ENCODE data around the gene NR0B2.

DNA sequence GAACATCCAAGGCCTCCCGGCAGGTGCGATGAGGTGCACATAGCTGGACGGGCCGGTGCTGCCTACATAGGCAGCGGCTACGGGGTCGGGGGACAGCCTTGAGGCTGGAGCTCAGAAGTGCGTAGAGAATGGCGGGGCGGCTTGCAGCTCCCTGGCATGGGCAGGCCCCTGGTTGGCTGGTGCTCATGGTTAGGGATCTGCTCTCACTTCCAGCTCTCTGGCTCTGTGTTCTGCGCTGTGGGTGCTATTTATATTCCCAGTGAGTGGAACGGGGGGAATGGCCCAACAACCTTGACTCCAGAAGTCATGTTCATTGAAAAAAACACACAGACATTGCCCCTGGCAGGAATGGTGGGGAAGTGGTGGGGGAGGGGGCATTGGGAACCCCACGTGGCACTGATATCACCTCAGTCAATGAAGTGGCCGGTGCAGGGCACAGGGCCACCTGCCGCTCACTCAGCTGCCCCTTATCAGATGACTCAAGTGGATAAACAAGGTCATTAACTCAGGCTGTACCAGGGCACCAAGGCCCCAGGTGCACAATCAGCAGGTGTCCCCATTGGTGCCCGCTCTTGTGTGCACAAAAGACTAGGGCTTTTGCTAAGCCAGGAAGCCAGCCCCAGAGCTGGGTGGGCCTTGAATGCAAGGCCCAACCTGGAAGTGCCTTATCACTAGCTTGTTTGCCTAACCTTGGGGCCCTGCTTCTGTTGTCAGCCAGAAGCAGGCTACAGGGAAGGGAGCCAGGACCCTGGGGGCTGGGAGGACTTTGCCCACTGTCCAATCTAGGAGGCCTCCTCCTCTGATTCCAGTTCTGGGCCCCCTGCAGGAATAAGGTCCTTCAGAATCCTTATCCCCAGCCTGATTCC lies at the start of gene NR0B2:
- no peak for TF ChIP-seq EP300 (conservative IDR thresholded peaks at IDR 0.05; ENCODE audit: poor library complexity, severe bottlenecking)
- TF ChIP-seq, protein P1, sequence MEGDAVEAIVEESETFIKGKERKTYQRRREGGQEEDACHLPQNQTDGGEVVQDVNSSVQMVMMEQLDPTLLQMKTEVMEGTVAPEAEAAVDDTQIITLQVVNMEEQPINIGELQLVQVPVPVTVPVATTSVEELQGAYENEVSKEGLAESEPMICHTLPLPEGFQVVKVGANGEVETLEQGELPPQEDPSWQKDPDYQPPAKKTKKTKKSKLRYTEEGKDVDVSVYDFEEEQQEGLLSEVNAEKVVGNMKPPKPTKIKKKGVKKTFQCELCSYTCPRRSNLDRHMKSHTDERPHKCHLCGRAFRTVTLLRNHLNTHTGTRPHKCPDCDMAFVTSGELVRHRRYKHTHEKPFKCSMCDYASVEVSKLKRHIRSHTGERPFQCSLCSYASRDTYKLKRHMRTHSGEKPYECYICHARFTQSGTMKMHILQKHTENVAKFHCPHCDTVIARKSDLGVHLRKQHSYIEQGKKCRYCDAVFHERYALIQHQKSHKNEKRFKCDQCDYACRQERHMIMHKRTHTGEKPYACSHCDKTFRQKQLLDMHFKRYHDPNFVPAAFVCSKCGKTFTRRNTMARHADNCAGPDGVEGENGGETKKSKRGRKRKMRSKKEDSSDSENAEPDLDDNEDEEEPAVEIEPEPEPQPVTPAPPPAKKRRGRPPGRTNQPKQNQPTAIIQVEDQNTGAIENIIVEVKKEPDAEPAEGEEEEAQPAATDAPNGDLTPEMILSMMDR (IDR thresholded peaks at IDR 0.05; ENCODE audit: poor library complexity, severe bottlenecking): no peak
- TF ChIP-seq, protein P2, sequence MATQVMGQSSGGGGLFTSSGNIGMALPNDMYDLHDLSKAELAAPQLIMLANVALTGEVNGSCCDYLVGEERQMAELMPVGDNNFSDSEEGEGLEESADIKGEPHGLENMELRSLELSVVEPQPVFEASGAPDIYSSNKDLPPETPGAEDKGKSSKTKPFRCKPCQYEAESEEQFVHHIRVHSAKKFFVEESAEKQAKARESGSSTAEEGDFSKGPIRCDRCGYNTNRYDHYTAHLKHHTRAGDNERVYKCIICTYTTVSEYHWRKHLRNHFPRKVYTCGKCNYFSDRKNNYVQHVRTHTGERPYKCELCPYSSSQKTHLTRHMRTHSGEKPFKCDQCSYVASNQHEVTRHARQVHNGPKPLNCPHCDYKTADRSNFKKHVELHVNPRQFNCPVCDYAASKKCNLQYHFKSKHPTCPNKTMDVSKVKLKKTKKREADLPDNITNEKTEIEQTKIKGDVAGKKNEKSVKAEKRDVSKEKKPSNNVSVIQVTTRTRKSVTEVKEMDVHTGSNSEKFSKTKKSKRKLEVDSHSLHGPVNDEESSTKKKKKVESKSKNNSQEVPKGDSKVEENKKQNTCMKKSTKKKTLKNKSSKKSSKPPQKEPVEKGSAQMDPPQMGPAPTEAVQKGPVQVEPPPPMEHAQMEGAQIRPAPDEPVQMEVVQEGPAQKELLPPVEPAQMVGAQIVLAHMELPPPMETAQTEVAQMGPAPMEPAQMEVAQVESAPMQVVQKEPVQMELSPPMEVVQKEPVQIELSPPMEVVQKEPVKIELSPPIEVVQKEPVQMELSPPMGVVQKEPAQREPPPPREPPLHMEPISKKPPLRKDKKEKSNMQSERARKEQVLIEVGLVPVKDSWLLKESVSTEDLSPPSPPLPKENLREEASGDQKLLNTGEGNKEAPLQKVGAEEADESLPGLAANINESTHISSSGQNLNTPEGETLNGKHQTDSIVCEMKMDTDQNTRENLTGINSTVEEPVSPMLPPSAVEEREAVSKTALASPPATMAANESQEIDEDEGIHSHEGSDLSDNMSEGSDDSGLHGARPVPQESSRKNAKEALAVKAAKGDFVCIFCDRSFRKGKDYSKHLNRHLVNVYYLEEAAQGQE (IDR thresholded peaks at IDR 0.05; ENCODE audit: borderline replicate concordance): no peak
- no peak for TF ChIP-seq POLR2AphosphoS5 (IDR thresholded peaks at IDR 0.05)
- TF ChIP-seq RAD21 (conservative IDR thresholded peaks at IDR 0.05): no peak
